Measurements from ENCODE around the gene CAPZB. TPM values are rescaled to one million over a fixed set of nuclear protein-coding genes. Genes with fewer than 3 reads are reported as not detected.
A peak's percentile ranks its signal among the peaks of the same experiment; 100 is the strongest.

Gene CAPZB
- total RNA-seq, 1 experiment from 2014 or later: 225 TPM

- H3K9me3 ChIP-seq (replicated peaks): no peaks in the 10 kb centered on the region
- DNase-seq (ENCODE audit: low read depth in 1 of 2, low spot score in 2 of 2): no peak
- no peak overlapping the region for H3K4me3 ChIP-seq
- H3K4me1 ChIP-seq (replicated peaks): peaks cover 21% of the 10 kb centered on the region
- no peaks in the 10 kb centered on the region for H3K27me3 ChIP-seq (replicated peaks)
- no peak overlapping the region for H3K27ac ChIP-seq
- H3K36me3 ChIP-seq: peaks cover 29% of the 10 kb centered on the region
These were observed 95.0 kb downstream of the CAPZB start for GRCh38 chr1:19390166-19390850.

- H3K4me3 ChIP-seq: no peak overlapping the region
- H3K27me3 ChIP-seq (replicated peaks): no peaks in the 10 kb centered on the region
- DNase-seq (ENCODE audit: low read depth in 1 of 2, low spot score in 2 of 2): no peak
- H3K4me1 ChIP-seq (replicated peaks): peaks cover 21% of the 10 kb centered on the region
- peaks cover 35% of the 10 kb centered on the region for H3K36me3 ChIP-seq
- H3K9me3 ChIP-seq (replicated peaks): no peaks in the 10 kb centered on the region
- no peak overlapping the region for H3K27ac ChIP-seq
These were observed 96.4 kb downstream of the CAPZB start for GRCh38 chr1:19388980-19389379.

DNA sequence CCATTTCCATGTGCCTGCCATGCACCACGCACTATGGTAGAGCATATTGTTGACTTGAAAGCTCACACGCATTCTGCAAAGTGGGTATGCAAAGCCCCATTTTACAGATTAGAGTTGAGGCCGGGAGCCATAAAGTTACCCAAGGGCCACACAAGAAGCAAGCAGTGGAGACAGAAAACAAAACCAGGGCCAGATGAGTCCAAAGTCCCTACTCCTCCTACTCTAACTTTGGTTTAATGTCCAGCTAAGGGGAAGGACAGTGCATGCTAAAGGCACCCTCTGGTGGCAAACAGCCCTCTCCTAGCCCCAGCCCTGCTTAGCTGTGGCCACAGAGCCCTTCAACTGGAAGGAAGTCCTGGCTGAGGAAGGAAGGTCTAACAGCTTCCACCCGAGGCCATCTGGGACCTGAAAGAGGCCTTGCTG, 98.3 kb downstream of the CAPZB start:
- peaks cover 21% of the 10 kb centered on the region for H3K4me1 ChIP-seq (replicated peaks)
- no peaks in the 10 kb centered on the region for H3K27me3 ChIP-seq (replicated peaks)
- no peaks in the 10 kb centered on the region for H3K9me3 ChIP-seq (replicated peaks)
- DNase-seq (ENCODE audit: low read depth in 1 of 2, low spot score in 2 of 2): no peak
- H3K36me3 ChIP-seq: peaks cover 45% of the 10 kb centered on the region
- no peak overlapping the region for H3K27ac ChIP-seq
- H3K4me3 ChIP-seq: no peak overlapping the region

GRCh38 chr1:19385869-19386591, 99.3 kb downstream of the CAPZB start:
- no peak for DNase-seq (ENCODE audit: low read depth in 1 of 2, low spot score in 2 of 2)
- peaks cover 14% of the 10 kb centered on the region for H3K4me1 ChIP-seq (replicated peaks)
- peaks cover 47% of the 10 kb centered on the region for H3K36me3 ChIP-seq
- no peak overlapping the region for H3K4me3 ChIP-seq
- H3K9me3 ChIP-seq (replicated peaks): no peaks in the 10 kb centered on the region
- no peak overlapping the region for H3K27ac ChIP-seq
- H3K27me3 ChIP-seq (replicated peaks): no peaks in the 10 kb centered on the region

DNA sequence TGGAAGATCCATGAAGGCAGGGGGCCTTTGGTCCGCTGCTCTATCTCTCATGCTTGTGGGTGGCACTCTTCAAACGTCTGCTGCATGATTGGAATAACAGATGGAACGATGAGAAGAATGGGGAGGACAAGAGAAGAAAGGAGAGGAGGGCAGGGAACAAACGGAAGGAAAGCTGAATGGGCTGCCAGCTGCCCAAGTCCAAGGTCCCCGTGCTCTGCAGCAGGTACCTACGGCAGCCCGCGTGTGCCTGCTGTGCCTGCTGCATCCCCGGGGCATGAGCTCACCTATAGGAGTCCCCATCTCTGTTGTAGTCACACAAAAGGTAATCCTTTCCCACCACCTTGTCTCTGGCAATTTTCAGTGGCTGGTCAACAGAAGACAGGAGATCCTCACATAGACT, 100.1 kb downstream of the CAPZB start:
- no peaks in the 10 kb centered on the region for H3K27me3 ChIP-seq (replicated peaks)
- peaks cover 51% of the 10 kb centered on the region for H3K36me3 ChIP-seq
- peaks cover 14% of the 10 kb centered on the region for H3K4me1 ChIP-seq (replicated peaks)
- no peak overlapping the region for H3K27ac ChIP-seq
- no peak for DNase-seq (ENCODE audit: low read depth in 1 of 2, low spot score in 2 of 2)
- H3K9me3 ChIP-seq (replicated peaks): no peaks in the 10 kb centered on the region
- H3K4me3 ChIP-seq: no peak overlapping the region

GRCh38 chr1:19384772-19385187, 100.6 kb downstream of the CAPZB start:
- Histone ChIP-seq H3K27ac (no peak overlapping the region), H3K9me3 (replicated peaks) (no peaks in the 10 kb centered on the region), H3K36me3 (peaks cover 56% of the 10 kb centered on the region), H3K4me3 (no peak overlapping the region), H3K27me3 (replicated peaks) (no peaks in the 10 kb centered on the region), H3K4me1 (replicated peaks) (peaks cover 14% of the 10 kb centered on the region)
- DNase-seq (ENCODE audit: low read depth in 1 of 2, low spot score in 2 of 2): no peak

DNA sequence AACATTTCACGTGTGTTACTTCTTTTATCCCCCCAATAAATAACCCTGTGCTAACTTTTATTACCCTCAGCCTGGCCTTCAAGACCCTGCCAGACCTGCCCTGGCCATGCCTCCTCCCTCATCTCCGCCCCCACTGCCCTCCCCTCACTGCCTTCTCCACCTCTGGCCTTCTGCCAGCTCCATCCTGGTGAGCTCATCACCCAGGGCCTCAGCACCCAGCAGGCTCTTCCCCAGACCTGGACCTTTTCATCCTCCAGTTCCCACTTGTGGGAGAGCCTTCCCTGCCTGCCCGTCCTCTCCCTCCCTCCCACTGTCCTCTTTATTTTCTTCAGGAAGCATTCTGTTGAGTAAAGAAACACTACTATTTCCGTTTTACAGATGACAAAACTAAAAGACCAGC, 101.2 kb downstream of the CAPZB start:
- no peaks in the 10 kb centered on the region for H3K27me3 ChIP-seq (replicated peaks)
- no peak for DNase-seq (ENCODE audit: low read depth in 1 of 2, low spot score in 2 of 2)
- peaks cover 63% of the 10 kb centered on the region for H3K36me3 ChIP-seq
- no peak overlapping the region for H3K4me3 ChIP-seq
- H3K27ac ChIP-seq: no peak overlapping the region
- H3K4me1 ChIP-seq (replicated peaks): peaks cover 14% of the 10 kb centered on the region
- no peaks in the 10 kb centered on the region for H3K9me3 ChIP-seq (replicated peaks)

DNA sequence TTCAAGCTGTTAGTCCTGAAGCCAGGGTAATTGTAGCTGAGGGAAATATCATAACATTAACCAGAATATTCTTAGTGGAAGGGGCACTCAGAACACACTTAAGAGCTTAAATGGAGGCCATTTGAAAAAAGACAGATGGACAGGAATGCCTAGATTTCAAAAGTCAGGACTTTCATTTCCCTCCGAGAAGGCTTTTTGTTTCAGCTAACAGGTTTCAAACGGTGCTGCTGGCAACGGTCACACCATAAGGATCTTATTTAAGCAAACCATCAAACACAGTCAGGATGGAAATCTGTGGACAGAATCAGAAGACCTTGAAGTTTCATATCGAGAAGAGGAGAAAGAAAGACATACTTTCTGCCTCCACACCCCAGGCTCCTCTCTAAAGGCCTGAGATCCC, 103.1 kb downstream of the CAPZB start:
- DNase-seq (ENCODE audit: low read depth in 1 of 2, low spot score in 2 of 2): no peak
- Histone ChIP-seq H3K4me3 (no peak overlapping the region), H3K27ac (no peak overlapping the region), H3K36me3 (peaks cover 77% of the 10 kb centered on the region), H3K4me1 (replicated peaks) (peaks cover 14% of the 10 kb centered on the region), H3K9me3 (replicated peaks) (peaks cover 4% of the 10 kb centered on the region; the same call in 1 of the 2 replicates), H3K27me3 (replicated peaks) (no peaks in the 10 kb centered on the region)

DNA sequence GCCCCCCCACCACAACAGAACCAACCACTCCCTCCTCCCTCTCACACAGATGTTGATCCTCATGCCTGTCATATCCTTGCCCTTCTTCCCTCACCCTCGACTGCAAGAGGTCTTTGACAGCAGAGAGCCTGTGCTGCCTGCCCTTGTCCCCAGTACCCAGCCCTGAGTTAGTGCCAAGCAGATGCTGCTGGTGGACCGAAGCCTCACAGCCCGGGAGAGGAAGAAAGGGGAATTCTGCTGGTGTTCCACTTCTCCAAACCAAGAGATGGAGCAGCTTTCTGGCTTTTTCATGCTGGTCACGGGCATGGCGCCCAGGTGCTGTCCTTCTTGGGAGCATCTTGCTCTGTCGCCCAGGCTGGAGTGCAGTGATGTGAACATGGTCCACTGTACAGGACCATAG, 104.1 kb downstream of the CAPZB start:
- Histone ChIP-seq H3K9me3 (replicated peaks) (peaks cover 11% of the 10 kb centered on the region), H3K27me3 (replicated peaks) (no peaks in the 10 kb centered on the region), H3K36me3 (peaks cover 83% of the 10 kb centered on the region), H3K4me1 (replicated peaks) (peaks cover 11% of the 10 kb centered on the region), H3K27ac (no peak overlapping the region), H3K4me3 (no peak overlapping the region)
- no peak for DNase-seq (ENCODE audit: low read depth in 1 of 2, low spot score in 2 of 2)

DNA sequence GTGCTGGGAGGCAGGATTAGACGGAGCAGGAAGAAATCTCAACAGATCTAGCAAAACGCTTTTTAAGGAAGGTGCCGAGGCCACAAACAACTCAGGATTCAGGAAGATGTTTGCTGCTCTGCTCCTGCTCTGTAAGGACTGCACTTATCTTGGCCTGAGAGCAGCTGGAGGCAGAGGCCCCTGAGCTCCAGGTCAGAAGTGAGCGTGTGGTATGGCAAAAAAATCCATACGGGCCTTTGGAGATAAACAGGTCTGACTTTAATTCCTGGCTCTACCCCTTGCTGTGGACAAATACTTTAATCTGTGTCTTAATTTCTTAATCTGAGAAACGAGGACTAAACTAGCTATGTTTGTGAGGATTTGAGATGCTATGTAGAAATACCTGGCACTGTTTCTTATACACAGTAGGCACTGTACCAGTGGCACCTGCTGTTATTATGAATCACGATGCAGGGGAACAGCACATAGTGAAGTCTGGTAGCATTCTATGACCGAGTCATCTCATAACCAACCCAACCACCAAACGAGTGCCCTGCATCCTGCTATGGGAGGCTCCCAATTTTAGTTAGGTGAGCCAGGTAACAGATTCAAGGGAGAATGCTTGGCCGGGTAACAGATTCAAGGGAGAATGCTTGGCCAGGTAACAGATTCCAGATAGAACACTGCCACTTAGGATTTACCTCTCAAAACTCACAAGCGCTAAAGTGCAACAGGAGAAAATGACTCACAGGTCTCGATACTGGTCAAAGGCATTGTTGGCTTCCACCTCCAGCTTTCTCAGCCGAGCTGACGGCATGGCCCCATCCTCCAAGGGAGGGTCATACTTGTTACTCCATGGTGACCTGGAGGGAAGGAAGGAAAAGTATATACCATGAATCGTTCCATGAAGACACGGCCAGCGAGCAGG, 107.3 kb downstream of the CAPZB start:
- no peak overlapping the region for H3K27ac ChIP-seq
- peaks cover 11% of the 10 kb centered on the region for H3K9me3 ChIP-seq (replicated peaks)
- peaks cover 78% of the 10 kb centered on the region for H3K36me3 ChIP-seq
- H3K27me3 ChIP-seq (replicated peaks): no peaks in the 10 kb centered on the region
- no peak for DNase-seq (ENCODE audit: low read depth in 1 of 2, low spot score in 2 of 2)
- no peak overlapping the region for H3K4me3 ChIP-seq
- peaks cover 25% of the 10 kb centered on the region for H3K4me1 ChIP-seq (replicated peaks)

DNA sequence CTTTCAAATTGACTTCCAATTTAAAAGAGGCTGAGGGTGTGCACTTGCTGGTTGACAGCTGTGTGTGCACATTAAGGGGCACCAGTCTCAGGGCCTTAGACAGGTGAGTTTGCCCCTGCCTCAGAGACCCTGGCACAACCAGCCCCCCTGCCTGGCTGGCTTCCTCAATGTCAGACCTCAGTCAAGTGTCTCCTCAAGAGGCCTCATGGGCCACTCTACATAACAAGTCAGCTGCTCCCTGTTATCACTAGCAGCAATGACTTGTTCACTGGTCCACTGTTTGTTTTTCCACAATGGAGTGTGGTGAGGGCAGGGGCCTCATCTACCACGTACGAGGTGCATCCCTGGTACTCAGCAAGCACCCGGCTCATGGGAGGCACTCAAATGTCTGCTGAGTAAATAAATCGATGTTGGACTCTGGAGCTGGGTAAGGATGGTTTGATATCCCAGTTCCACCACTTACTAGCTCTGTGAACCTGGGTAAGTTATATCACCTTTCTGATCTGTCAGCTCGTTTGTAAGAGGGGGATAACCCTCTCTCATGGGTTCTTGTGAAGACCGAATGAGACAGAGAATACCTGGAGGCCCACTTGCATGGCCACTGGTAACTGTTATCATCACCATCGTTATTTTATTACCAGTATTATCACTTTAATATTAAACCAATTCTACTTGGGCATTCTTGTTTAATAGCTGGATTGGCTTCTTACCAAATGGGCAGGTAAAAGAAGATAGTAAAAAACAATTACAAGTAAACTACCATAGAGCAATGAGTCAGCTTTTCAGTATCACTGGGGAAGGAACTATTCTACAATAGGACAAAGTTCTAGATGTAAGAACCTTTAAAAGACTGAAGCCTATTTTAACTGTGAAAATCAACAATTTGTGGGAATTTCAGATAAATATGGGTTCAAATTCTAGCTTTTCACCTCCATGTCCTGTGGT, 108.6 kb downstream of the CAPZB start:
- no peaks in the 10 kb centered on the region for H3K27me3 ChIP-seq (replicated peaks)
- H3K36me3 ChIP-seq: peaks cover 82% of the 10 kb centered on the region
- H3K4me3 ChIP-seq: no peak overlapping the region
- H3K4me1 ChIP-seq (replicated peaks): peaks cover 25% of the 10 kb centered on the region
- peaks cover 11% of the 10 kb centered on the region for H3K9me3 ChIP-seq (replicated peaks)
- DNase-seq (ENCODE audit: low read depth in 1 of 2, low spot score in 2 of 2): no peak
- no peak overlapping the region for H3K27ac ChIP-seq

DNA sequence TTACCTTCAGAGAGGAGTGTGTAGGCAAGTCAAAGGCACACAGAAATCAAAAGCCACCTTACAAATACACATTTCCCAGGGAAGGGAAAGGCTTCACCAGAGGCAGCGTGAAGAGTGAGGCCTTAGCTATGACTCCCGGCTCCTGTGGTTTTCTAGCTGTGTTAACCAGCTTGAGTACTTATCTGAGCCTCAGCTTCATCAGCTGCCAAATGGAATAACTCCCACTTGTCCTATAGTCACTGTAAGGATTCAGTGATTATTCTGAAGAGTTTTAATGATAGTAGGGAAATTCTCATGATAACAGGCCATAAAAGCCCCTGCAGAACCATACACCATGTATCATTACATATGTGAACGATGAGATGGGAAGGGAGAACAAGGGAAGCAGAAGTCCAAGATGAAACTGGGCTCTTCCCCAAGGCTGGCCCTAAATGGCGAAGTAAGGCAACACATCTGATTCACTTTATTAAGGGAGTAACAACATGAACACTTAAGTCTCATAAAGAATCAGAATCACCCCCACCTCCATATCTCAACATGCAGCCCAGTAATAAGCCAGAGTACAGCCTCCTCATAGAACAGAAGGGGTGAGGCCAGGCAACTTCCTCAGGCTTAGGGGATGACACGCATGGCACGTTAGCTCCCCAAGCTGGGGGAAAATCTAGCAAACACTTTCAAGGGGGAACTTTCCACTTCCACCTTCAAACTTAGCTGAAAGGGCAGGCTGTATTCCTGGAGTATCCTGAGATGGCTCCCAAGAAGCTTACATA, 109.5 kb downstream of the CAPZB start:
- H3K27me3 ChIP-seq (replicated peaks): no peaks in the 10 kb centered on the region
- no peak overlapping the region for H3K4me3 ChIP-seq
- peaks cover 11% of the 10 kb centered on the region for H3K9me3 ChIP-seq (replicated peaks)
- DNase-seq (ENCODE audit: low read depth in 1 of 2, low spot score in 2 of 2): no peak
- H3K27ac ChIP-seq: peak overlapping the region; percentile 47
- peaks cover 25% of the 10 kb centered on the region for H3K4me1 ChIP-seq (replicated peaks)
- peaks cover 90% of the 10 kb centered on the region for H3K36me3 ChIP-seq
